SK-N-SH treated with all-trans-retinoic acid at 6 μM for 48 hours (cell line): ENCODE data around the gene AFF1.

ENCODE experiments used
- ATAC-seq: fragments of 200-7000 bp; cut with Tn5 transposase; 3 replicates; pipeline ENCODE4 v1.9.1; 2020; ENCODE audit warnings: mild to moderate bottlenecking, moderate library complexity
- ARNTL ChIP-seq: fragments of 450-650 bp; formaldehyde crosslinking; IDR thresholded peaks from 2 replicates; pipeline ENCODE4 v1.5.0; 2020; ENCODE audit warnings: low read depth, mild to moderate bottlenecking, moderate library complexity, borderline replicate concordance
- BACH2 ChIP-seq: fragments of 250-450 bp; sonication (Bioruptor Pico); IDR thresholded peaks from 2 replicates; pipeline ENCODE4 v1.9.0; 2021; ENCODE audit warnings: mild to moderate bottlenecking, borderline replicate concordance
- CSDC2 ChIP-seq: fragments of 250-450 bp; sonication (Bioruptor Pico); IDR thresholded peaks from 2 replicates; pipeline ENCODE4 v1.5.0; 2020; ENCODE audit warnings: mild to moderate bottlenecking, moderate library complexity
- ESRRG ChIP-seq: fragments of 250-450 bp; sonication (Bioruptor Pico); IDR thresholded peaks from 2 replicates; pipeline ENCODE4 v1.6.1; 2021; ENCODE audit warnings: mild to moderate bottlenecking
- GLIS3 ChIP-seq: fragments of 250-450 bp; sonication (Bioruptor Pico); IDR thresholded peaks from 2 replicates; pipeline ENCODE4 v1.5.0; 2020; ENCODE audit warnings: mild to moderate bottlenecking, moderate library complexity
- OSR1 ChIP-seq: fragments of 250-450 bp; sonication (Bioruptor Pico); IDR thresholded peaks from 2 replicates; pipeline ENCODE4 v1.8.0; 2022; ENCODE audit warnings: moderate library complexity, mild to moderate bottlenecking, inconsistent platforms
- PATZ1 ChIP-seq: fragments of 250-450 bp; sonication (Bioruptor Pico); IDR thresholded peaks from 2 replicates; pipeline ENCODE4 v1.8.0; 2020; ENCODE audit warnings: mild to moderate bottlenecking, moderate library complexity, borderline replicate concordance
- POU6F1 ChIP-seq: fragments of 250-450 bp; sonication (Bioruptor Pico); IDR thresholded peaks from 2 replicates; pipeline ENCODE4 v1.8.0; 2021; ENCODE audit warnings: low read depth, mild to moderate bottlenecking, moderate library complexity, borderline replicate concordance
- PPARA ChIP-seq: fragments of 250-450 bp; sonication (Bioruptor Pico); IDR thresholded peaks from 2 replicates; pipeline ENCODE4 v1.5.0; 2020; ENCODE audit warnings: mild to moderate bottlenecking, borderline replicate concordance
- RARB ChIP-seq: fragments of 250-450 bp; sonication (Bioruptor Pico); IDR thresholded peaks from 2 replicates; pipeline ENCODE4 v1.8.0; 2021; ENCODE audit warnings: mild to moderate bottlenecking, moderate library complexity
- SNAI2 ChIP-seq: fragments of 250-450 bp; sonication (Bioruptor Pico); IDR thresholded peaks from 2 replicates; pipeline ENCODE4 v1.5.0; 2020; ENCODE audit warnings: mild to moderate bottlenecking, moderate library complexity
- TCF4 ChIP-seq: fragments of 250-450 bp; sonication (Bioruptor Pico); IDR thresholded peaks from 2 replicates; pipeline ENCODE4 v1.8.0; 2021; ENCODE audit warnings: mild to moderate bottlenecking, moderate library complexity, borderline replicate concordance
- TOX ChIP-seq: fragments of 250-450 bp; sonication (Bioruptor Pico); IDR thresholded peaks from 2 replicates; pipeline ENCODE4 v1.8.0; 2021; ENCODE audit warnings: mild to moderate bottlenecking, moderate library complexity, borderline replicate concordance
- TSHZ2 ChIP-seq: fragments of 250-450 bp; sonication (Bioruptor Pico); IDR thresholded peaks from 2 replicates; pipeline ENCODE4 v1.5.0; 2020; ENCODE audit warnings: mild to moderate bottlenecking, moderate library complexity
- ZC3H10 ChIP-seq: fragments of 250-450 bp; sonication (Bioruptor Pico); IDR thresholded peaks from 2 replicates; pipeline ENCODE4 v1.5.1; 2021; ENCODE audit warnings: mild to moderate bottlenecking, moderate library complexity
- ZFP3 ChIP-seq: fragments of 250-450 bp; sonication (Bioruptor Pico); IDR thresholded peaks from 2 replicates; pipeline ENCODE4 v1.5.0; 2020; ENCODE audit warnings: mild to moderate bottlenecking, moderate library complexity
- ZFP30 ChIP-seq: fragments of 450-650 bp; formaldehyde crosslinking; IDR thresholded peaks from 2 replicates; pipeline ENCODE4 v1.5.0; 2022; ENCODE audit warnings: mild to moderate bottlenecking, moderate library complexity
- ZNF565 ChIP-seq: fragments of 450-650 bp; formaldehyde crosslinking; conservative IDR thresholded peaks from 2 replicates; pipeline ENCODE4 v1.5.0; 2020; ENCODE audit warnings: low read depth, mild to moderate bottlenecking, moderate library complexity
- ZNF70 ChIP-seq: fragments of 450-650 bp; formaldehyde crosslinking; IDR thresholded peaks from 2 replicates; pipeline ENCODE4 v1.5.0; 2020; ENCODE audit warnings: mild to moderate bottlenecking, moderate library complexity
- ZNF8 ChIP-seq: fragments of 450-650 bp; formaldehyde crosslinking; IDR thresholded peaks from 2 replicates; pipeline ENCODE4 v1.5.0; 2020; ENCODE audit warnings: mild to moderate bottlenecking, moderate library complexity

AFF1 gene

GRCh38 chr4:87105101-87105845, 170.5 kb downstream of the AFF1 start:
- no peak for ATAC-seq
- TF ChIP-seq TCF4 (CRISPR knock-in tag) (no peak), GLIS3 (CRISPR knock-in tag) (no peak), PATZ1 (CRISPR knock-in tag) (no peak), RARB (CRISPR knock-in tag) (no peak), POU6F1 (no peak), OSR1 (CRISPR knock-in tag) (no peak)

- peak; percentile 93 for ATAC-seq
These were observed 173.3 kb downstream of the AFF1 start for GRCh38 chr4:87108142-87108546.

GRCh38 chr4:87109121-87109520, 174.3 kb downstream of the AFF1 start:
- no peak for TF ChIP-seq POU6F1
- TF ChIP-seq TCF4 (CRISPR knock-in tag): peak; percentile 80

More at GRCh38 chr4:87108142-87108546, 173.3 kb downstream of the AFF1 start:
- TF ChIP-seq TOX (no peak), TCF4 (CRISPR knock-in tag) (peak; percentile 58; the same call in 1 of the 2 replicates)

GRCh38 chr4:87109945-87110344, 175.1 kb downstream of the AFF1 start:
- no peak for ATAC-seq
- no peak for TF ChIP-seq TOX
- no peak for TF ChIP-seq ZC3H10 (CRISPR knock-in tag)
- TF ChIP-seq OSR1 (CRISPR knock-in tag): no peak
- TF ChIP-seq BACH2 (CRISPR knock-in tag): no peak
- TF ChIP-seq CSDC2 (CRISPR knock-in tag): no peak
- no peak for TF ChIP-seq RARB (CRISPR knock-in tag)
- no peak for TF ChIP-seq TCF4 (CRISPR knock-in tag)
- no peak for TF ChIP-seq ZFP30
- no peak for TF ChIP-seq ARNTL (CRISPR knock-in tag)
- no peak for TF ChIP-seq ZFP3 (CRISPR knock-in tag)
- no peak for TF ChIP-seq PATZ1 (CRISPR knock-in tag)
- no peak for TF ChIP-seq PPARA (CRISPR knock-in tag)
- TF ChIP-seq ZNF565: no peak
- no peak for TF ChIP-seq ZNF8 (CRISPR knock-in tag)
- TF ChIP-seq ESRRG (CRISPR knock-in tag): no peak
- no peak for TF ChIP-seq GLIS3 (CRISPR knock-in tag)
- no peak for TF ChIP-seq ZNF70 (CRISPR knock-in tag)

More at GRCh38 chr4:87109121-87109520, 174.3 kb downstream of the AFF1 start:
- peak; percentile 46 for ATAC-seq

- ATAC-seq: no peak
- no peak for TF ChIP-seq PPARA (CRISPR knock-in tag)
- TF ChIP-seq SNAI2 (CRISPR knock-in tag): no peak
- no peak for TF ChIP-seq ZFP3 (CRISPR knock-in tag)
- TF ChIP-seq ESRRG (CRISPR knock-in tag): no peak
- no peak for TF ChIP-seq RARB (CRISPR knock-in tag)
- TF ChIP-seq ZNF8 (CRISPR knock-in tag): no peak
- TF ChIP-seq ZC3H10 (CRISPR knock-in tag): no peak
- no peak for TF ChIP-seq TSHZ2 (CRISPR knock-in tag)
- no peak for TF ChIP-seq BACH2 (CRISPR knock-in tag)
- no peak for TF ChIP-seq GLIS3 (CRISPR knock-in tag)
- TF ChIP-seq ARNTL (CRISPR knock-in tag): no peak
- no peak for TF ChIP-seq OSR1 (CRISPR knock-in tag)
- no peak for TF ChIP-seq TOX
- no peak for TF ChIP-seq ZFP30
- TF ChIP-seq ZNF565: no peak
- TF ChIP-seq CSDC2 (CRISPR knock-in tag): no peak
- TF ChIP-seq POU6F1: no peak
These were observed 177.3 kb downstream of the AFF1 start for GRCh38 chr4:87112063-87112462.
